GM20431 (cell line): ENCODE measurements around the gene CLMP.
"Not testable (repeated sequence)": the region's sequence is repeated elsewhere in the genome, so short reads cannot be mapped to it uniquely, and the experiment has no call there.

ENCODE experiments used
- in situ Hi-C: fragments of 300-500 bp; cut with MseI, MboI; formaldehyde crosslinking; loops from one replicate; pipeline ENCODE4 v1.15.0; 2020; ENCODE audit warnings: low sequenced_read_pairs; ENCODE audit not compliant: unreplicated experiment

CLMP gene

GRCh38 chr11:123063826-123064657, 131.0 kb downstream of the CLMP start:
- in situ Hi-C loops = no loop called here

GRCh38 chr11:123062892-123063825, 131.9 kb downstream of the CLMP start:
- in situ Hi-C loops = no loop called here

GRCh38 chr11:123062158-123062891, 132.7 kb downstream of the CLMP start:
- in situ Hi-C loops = no loop called here

GRCh38 chr11:123061403-123062157, 133.5 kb downstream of the CLMP start, which contains the start of gene HSPA8:
HSPA8 (minus strand) TSS chr11:123062136; CDS start chr11:123061324, 812 bp downstream.
- in situ Hi-C loops = no loop called here

GRCh38 chr11:123060277-123061000, 134.6 kb downstream of the CLMP start:
- in situ Hi-C loops = no loop called here

- in situ Hi-C loops = not testable (repeated sequence)
These were observed 135.8 kb downstream of the CLMP start for GRCh38 chr11:123059041-123059920.

GRCh38 chr11:123057661-123058305, 137.3 kb downstream of the CLMP start:
- in situ Hi-C loops = no loop called here

GRCh38 chr11:123056835-123057491, 138.1 kb downstream of the CLMP start:
- in situ Hi-C loops = no loop called here

- in situ Hi-C loops = no loop called here
These were observed 139.7 kb downstream of the CLMP start for GRCh38 chr11:123055191-123055901.

- in situ Hi-C loops = no loop called here
These were observed 140.6 kb downstream of the CLMP start for GRCh38 chr11:123054301-123055065.

GRCh38 chr11:123052901-123053721, 141.9 kb downstream of the CLMP start:
- in situ Hi-C loops = no loop called here

GRCh38 chr11:123051634-123052033, 143.4 kb downstream of the CLMP start:
- in situ Hi-C loops = no loop called here

GRCh38 chr11:123051146-123051545, 143.9 kb downstream of the CLMP start:
- in situ Hi-C loops = no loop called here

GRCh38 chr11:123047947-123048293, 147.1 kb downstream of the CLMP start:
- in situ Hi-C loops = no loop called here
